ENCODE measurements around the gene PROM2.

Gene PROM2

GRCh38 chr2:95308426-95308990 lies 34.3 kb downstream of the PROM2 start:
- DNase-seq, result no peak

GRCh38 chr2:95309599-95309998 lies 35.4 kb downstream of the PROM2 start:
- DNase-seq, result no peak

- no peak for DNase-seq
These were observed 36.0 kb downstream of the PROM2 start for GRCh38 chr2:95310216-95310615.

GRCh38 chr2:95310651-95311050 lies 36.4 kb downstream of the PROM2 start:
- no peak for DNase-seq

- DNase-seq, result no peak
These were observed 37.7 kb downstream of the PROM2 start for GRCh38 chr2:95311815-95312542.

- no peak for DNase-seq
These were observed 38.4 kb downstream of the PROM2 start for GRCh38 chr2:95312543-95313201.

GRCh38 chr2:95313296-95314131 lies 39.3 kb downstream of the PROM2 start:
- no peak for DNase-seq

- no peak for DNase-seq
These were observed 40.3 kb downstream of the PROM2 start for GRCh38 chr2:95314598-95314963.

- DNase-seq, result no peak
These were observed 40.8 kb downstream of the PROM2 start for GRCh38 chr2:95314964-95315611.

GRCh38 chr2:95315801-95316411 lies 41.7 kb downstream of the PROM2 start:
- no peak for DNase-seq

- DNase-seq, result no peak
These were observed 42.3 kb downstream of the PROM2 start for GRCh38 chr2:95316466-95317122.

- no peak for DNase-seq
These were observed 42.9 kb downstream of the PROM2 start for GRCh38 chr2:95317123-95317500.

GRCh38 chr2:95317665-95318425 lies 43.6 kb downstream of the PROM2 start:
- DNase-seq, result no peak

- DNase-seq, result no peak
These were observed 44.4 kb downstream of the PROM2 start for GRCh38 chr2:95318431-95319220.

- no peak for DNase-seq
These were observed 45.5 kb downstream of the PROM2 start for GRCh38 chr2:95319481-95320343.

GRCh38 chr2:95320344-95320712 lies 46.1 kb downstream of the PROM2 start:
- no peak for DNase-seq

- DNase-seq, result no peak
These were observed 46.9 kb downstream of the PROM2 start for GRCh38 chr2:95320986-95321767.

- no peak for DNase-seq
These were observed 49.3 kb downstream of the PROM2 start for GRCh38 chr2:95323347-95324155.
